NCI-H1417 treated with DMSO at 0.1 percent for 48 hours (cell line): ENCODE data around the gene SIL1.
"Not testable (repeated sequence)": the region's sequence is repeated elsewhere in the genome, so short reads cannot be mapped to it uniquely, and the experiment has no call there.

Source experiments
- DNase-seq: peaks from one replicate; lab custom pipeline; 2025; lab: John Stamatoyannopoulos, UW

The SIL1 gene

GRCh38 chr5:139025651-139026050, 172.5 kb downstream of the SIL1 start:
- DNase-seq = no peak

GRCh38 chr5:139023286-139023685, 174.9 kb downstream of the SIL1 start:
- no peak for DNase-seq

GRCh38 chr5:139022528-139022927, 175.6 kb downstream of the SIL1 start:
- DNase-seq = no peak

DNA sequence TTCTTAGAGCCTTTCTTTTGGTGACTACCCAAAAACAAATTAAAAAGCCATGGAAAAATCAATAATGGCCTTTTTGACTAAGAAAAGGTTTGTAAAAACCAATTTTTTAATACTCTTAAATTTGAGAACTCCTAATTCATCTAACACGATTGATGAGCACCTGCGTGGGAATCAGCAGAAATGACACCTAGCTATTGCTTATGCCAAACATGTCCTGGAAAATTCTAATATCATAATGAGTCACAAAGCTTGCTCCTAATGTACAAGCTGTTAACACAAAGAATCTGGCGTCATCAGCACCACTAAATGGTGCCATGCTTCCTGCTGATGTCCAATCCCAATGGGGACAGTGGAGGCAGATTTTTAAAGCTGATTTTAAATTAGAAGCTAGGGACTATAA, 176.8 kb downstream of the SIL1 start:
- no peak for DNase-seq

DNA sequence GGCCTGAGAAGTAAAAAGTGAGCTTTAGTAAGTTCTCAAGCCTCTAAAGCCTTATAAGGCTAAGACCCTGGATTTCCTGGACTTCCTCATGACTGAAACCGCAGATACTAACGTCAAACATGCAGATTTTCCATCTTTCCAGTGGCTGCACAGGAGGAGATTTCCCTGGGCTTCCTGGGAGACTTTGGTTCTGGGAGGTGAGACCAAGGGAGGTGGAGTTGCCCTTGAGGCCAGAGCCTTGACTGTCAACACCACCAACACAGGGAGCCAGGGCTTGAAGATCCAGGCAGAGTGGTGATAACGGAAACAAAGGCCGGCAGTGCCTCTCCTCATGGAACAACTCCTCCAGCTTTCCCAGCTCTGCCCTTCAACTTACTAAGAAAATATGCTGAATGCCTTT, 178.3 kb downstream of the SIL1 start:
- DNase-seq = no peak

GRCh38 chr5:139019211-139019610, 179.0 kb downstream of the SIL1 start:
- DNase-seq = no peak

GRCh38 chr5:139017624-139018023, 180.5 kb downstream of the SIL1 start:
- DNase-seq = no peak

GRCh38 chr5:139016186-139016585, 182.0 kb downstream of the SIL1 start:
- DNase-seq = no peak

DNA sequence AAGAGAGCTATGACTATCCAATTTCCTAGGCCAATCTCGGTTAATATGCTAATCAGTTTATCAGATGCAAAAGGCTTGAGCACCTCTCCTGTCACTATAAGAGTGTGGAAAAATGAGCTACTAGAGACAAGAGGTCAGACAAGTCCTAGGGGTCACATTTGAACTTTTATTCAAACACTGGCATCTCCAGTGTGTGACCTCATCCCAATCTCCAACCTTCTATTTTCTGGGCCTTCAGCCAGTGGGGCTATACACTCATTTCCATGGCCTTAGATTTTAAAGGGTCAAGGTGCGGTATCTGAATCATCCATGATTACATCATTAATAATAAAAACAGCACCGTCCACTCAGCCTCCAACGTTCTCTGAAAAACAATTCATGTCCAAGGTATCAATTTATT, 183.4 kb downstream of the SIL1 start:
- no peak for DNase-seq

- no peak for DNase-seq
Observed at GRCh38 chr5:139012176-139012575, 186.0 kb downstream of the SIL1 start.

DNA sequence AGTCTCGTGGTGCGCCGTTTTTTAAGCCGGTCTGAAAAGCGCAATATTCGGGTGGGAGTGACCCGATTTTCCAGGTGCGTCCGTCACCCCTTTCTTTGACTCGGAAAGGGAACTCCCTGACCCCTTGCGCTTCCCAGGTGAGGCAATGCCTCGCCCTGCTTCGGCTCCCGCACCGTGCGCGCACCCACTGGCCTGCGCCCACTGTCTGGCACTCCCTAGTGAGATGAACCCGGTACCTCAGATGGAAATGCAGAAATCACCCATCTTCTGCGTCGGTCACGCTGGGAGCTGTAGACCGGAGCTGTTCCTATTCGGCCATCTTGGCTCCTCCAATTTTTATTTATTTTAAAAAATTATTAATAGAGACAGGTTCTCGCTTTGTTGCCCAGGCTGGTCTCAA, 187.0 kb downstream of the SIL1 start:
- DNase-seq = not testable (repeated sequence)

DNA sequence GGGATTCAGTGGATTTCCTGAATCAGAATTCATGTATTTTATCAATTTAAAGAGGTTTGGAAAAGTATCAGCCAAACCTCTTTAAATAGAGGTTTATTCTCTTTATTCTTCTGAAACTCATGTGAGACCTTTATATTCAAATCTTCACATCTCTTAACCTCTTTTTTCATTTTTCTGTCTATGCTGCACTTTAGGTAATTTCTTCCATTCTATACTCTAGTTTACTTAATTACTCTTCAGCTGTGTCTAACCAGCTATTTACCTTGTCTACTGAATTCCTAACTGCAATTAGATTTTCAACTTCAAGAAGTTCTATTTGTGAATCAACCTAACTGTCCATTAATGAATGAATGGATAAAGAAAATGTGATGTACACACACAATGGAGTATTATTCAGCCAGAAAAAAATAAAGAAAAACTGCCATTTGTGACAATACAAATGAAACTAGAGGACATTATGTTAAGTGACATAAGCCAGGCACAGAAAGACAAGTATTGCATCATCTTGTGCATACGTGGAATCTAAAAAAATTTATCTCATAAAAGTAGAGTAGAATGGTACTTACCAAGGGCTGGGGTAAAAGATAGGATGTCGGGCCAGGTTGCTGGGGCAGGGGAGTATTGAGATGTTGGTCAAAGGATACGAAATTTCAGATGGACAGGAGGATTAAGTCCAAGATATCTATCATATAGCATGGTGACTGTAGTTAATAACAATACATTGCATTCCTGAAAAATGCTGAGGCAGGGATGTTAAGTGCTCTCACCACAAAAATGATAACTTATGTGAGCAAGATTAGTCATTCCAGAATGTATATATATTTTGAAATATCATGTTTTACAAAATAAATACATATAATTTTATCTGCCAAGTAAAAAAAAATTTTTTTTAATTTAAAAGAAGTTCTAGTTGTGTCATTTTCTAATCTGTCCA, 193.5 kb downstream of the SIL1 start:
- DNase-seq = no peak

GRCh38 chr5:138999674-139000073, 198.5 kb downstream of the SIL1 start:
- no peak for DNase-seq

GRCh38 chr5:138998521-138998920, 199.6 kb downstream of the SIL1 start:
- DNase-seq = no peak

DNA sequence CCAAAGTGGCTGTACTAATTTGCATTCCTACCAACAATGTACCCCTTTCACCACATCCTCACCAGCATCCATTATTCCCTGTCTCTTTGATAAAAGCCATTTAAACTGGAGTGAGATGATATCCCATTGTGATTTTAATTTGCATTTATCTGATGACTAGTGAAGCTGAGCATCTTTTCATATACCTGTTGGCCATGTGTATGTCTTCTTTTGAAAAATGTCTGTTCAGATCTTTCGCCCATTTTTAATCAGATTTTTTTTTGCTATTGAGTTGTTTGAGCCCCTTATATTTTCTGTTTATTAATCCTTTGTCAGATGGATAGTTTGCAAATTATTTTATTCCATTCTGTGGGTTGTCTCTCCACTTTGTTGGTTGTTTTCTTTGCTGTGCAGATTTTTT, 202.0 kb downstream of the SIL1 start:
- DNase-seq = no peak

- DNase-seq = no peak
Observed at GRCh38 chr5:138990986-138991590, 207.1 kb downstream of the SIL1 start.

GRCh38 chr5:138989720-138990119, 208.4 kb downstream of the SIL1 start:
- no peak for DNase-seq

DNA sequence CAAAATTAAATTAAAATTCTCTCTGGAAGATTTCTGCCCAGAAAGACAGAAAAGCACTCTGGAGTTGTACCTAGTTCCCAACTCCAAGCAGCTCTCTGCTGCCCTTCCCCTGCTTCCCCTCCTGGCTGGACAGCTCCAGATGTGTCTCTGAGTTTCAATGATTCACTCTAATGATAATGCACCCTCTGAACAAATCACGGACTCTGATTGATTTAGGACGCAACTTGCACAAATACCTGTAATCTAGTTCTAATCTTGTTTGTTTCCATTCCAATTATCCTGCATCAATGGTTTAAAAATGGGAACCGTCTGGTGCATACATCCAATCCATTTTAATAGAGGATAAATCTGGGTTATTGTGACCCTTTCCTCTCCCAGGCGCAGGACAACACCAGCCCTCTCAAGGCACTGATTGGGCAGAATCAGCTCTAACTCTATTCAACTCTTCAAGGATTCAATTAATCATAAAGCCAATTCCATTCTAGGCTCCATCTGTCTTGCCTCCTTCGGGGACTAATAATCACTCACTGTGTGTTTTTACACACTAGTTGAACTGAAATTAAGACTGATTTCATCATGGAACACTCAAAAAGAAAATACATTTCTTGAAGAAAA, 211.9 kb downstream of the SIL1 start:
- DNase-seq = no peak

- no peak for DNase-seq
Observed at GRCh38 chr5:138985683-138986082, 212.5 kb downstream of the SIL1 start.

- DNase-seq = no peak
Observed at GRCh38 chr5:138985256-138985655, 212.9 kb downstream of the SIL1 start.

DNA sequence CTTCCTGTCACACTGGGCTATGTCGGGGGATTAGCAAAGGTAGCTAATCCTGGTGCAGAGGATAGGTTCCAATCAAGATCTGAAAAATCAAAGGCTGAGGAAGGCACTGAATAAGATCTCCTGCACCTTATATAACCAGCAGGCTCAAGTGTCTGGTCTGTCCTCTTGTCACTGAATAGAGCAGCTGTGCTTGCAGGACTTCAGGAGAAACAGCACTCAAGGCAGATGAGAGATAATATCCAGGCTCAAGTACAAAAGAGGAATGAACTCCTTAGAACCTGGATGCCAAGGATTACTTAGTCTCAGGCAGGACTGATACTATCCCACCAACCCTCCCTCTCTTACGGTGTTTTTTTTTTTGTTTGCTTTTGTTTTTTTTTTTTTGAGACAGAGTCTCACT, 214.2 kb downstream of the SIL1 start:
- no peak for DNase-seq

- DNase-seq = no peak
Observed at GRCh38 chr5:138981586-138981985, 216.6 kb downstream of the SIL1 start.

DNA sequence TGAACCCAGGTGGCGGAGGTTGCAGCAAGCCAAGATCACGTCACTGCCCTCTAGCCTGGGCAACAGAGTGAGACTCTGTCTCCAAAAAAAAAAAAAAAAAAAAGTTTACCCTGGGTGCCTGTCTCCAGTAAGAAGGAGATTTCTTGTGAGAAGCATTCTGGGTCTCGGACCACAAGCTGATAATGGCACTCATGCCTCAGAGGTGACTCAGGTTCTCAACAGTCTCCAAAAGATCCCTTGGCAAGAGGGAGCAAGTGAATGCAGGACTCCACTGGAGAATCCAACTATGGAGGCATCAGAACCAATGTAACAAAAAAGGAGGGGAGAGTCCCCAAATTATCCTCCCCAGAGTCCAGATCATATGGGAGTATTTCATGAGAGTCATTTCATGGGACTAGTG, 217.0 kb downstream of the SIL1 start:
- no peak for DNase-seq
